ENCODE results near the gene CABP2. TPM values are rescaled to one million over a fixed set of nuclear protein-coding genes. Genes with fewer than 3 reads are reported as not detected.
"Not testable (repeated sequence)": the region's sequence is repeated elsewhere in the genome, so short reads cannot be mapped to it uniquely, and the experiment has no call there.

The CABP2 gene
- total RNA-seq, 1 experiment from 2014 or later, result not detected

DNA sequence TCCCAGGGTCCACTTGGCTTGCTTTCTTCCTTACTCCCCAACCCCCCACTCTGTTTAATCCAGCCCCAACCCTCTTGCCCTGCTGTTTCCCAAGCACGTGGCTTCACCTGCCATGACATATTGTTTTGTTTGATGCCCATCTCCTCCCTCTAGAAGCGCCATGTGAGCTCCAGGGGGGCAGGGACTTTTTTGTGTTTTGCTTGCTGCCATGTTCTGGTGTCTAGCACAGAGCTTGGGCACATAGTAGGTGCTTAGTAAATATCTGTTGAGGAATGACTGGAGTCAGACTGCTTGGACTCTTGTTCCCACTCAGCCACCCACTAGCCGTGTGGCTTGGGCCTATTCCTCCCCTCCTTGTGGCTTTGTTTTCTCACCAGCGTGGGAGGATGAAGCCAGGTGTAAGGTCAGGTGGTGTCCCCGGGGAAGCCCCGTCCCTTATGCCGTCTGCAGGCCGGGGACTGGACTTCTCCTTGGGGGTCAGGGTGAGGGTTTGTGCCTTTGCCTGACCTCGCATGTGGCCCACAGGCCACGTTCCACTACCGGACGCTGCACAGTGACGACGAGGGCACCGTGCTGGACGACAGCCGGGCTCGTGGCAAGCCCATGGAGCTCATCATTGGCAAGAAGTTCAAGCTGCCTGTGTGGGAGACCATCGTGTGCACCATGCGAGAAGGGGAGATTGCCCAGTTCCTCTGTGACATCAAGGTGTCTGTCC, 36.6 kb downstream of the CABP2 start:
- Histone ChIP-seq H3F3A (ENCODE audit: insufficient read depth, low read depth) (peaks cover 32% of the 10 kb centered on the region; the same call in 1 of the 2 replicates), H3K4me3 (no peak overlapping the region), H3K79me2 (ENCODE audit: low read depth) (peaks cover 21% of the 10 kb centered on the region), H3K27ac (no peak overlapping the region), H3K4me1 (replicated peaks; ENCODE audit: insufficient read depth) (peaks cover 17% of the 10 kb centered on the region), H3K36me3 (ENCODE audit: low read depth) (no peaks in the 10 kb centered on the region), H2AFZ (no peak overlapping the region), H3K27me3 (ENCODE audit: insufficient read depth, low read depth) (no peaks in the 10 kb centered on the region), H3K9me3 (ENCODE audit: insufficient read depth, low read depth) (no peaks in the 10 kb centered on the region), H3K9me2 (ENCODE audit: insufficient read depth) (no peaks in the 10 kb centered on the region), H4K20me1 (ENCODE audit: insufficient read depth) (no peaks in the 10 kb centered on the region), H3K4me2 (no peak overlapping the region)
- TF ChIP-seq CTCF (conservative IDR thresholded peaks at IDR 0.05), result no peak
- no peak for TF ChIP-seq EZH2 (IDR thresholded peaks at IDR 0.05; ENCODE audit: low read depth)
- ChIA-PET CTCF (no interaction called here), POLR2A (ENCODE audit: unreplicated experiment) (interaction anchor here (0.7 kb wide), 1 partner anchor 1628 kb away, joined by 3 read pairs; no protein-coding TSS in a partner anchor)
- intact Hi-C loops (cut with micrococcal nuclease; ENCODE audit: unreplicated experiment), result no loop called here
- DNase-seq, result peak in 1 of 2 experiments; percentile 13
- BruUV-seq (replicated peaks), result no TSS peak

- H3K4me3 ChIP-seq; intact Hi-C loops (cut with micrococcal nuclease; ENCODE audit: unreplicated experiment); POLR2A ChIA-PET (ENCODE audit: unreplicated experiment): not testable (repeated sequence)
Observed at GRCh38 chr11:67485873-67486361, 37.3 kb downstream of the CABP2 start.

GRCh38 chr11:67484847-67485311, 38.4 kb downstream of the CABP2 start:
- TF ChIP-seq EZH2 (IDR thresholded peaks at IDR 0.05; ENCODE audit: low read depth), result no peak
- no peak for TF ChIP-seq CTCF (conservative IDR thresholded peaks at IDR 0.05)
- H3K4me1 ChIP-seq (replicated peaks; ENCODE audit: insufficient read depth), result peaks cover 17% of the 10 kb centered on the region

More at GRCh38 chr11:67485873-67486361, 37.3 kb downstream of the CABP2 start:
- DNase-seq; H2AFZ ChIP-seq; H3K27me3 ChIP-seq (ENCODE audit: insufficient read depth, low read depth); H3K36me3 ChIP-seq (ENCODE audit: low read depth); BruUV-seq (replicated peaks); H3K9me2 ChIP-seq (ENCODE audit: insufficient read depth); H4K20me1 ChIP-seq (ENCODE audit: insufficient read depth); CTCF ChIA-PET; H3K4me2 ChIP-seq; H3K9me3 ChIP-seq (ENCODE audit: insufficient read depth, low read depth); H3K27ac ChIP-seq: not testable (repeated sequence)
- Histone ChIP-seq H3K79me2 (ENCODE audit: low read depth) (peaks cover 21% of the 10 kb centered on the region), H3K4me1 (replicated peaks; ENCODE audit: insufficient read depth) (peaks cover 17% of the 10 kb centered on the region), H3F3A (ENCODE audit: insufficient read depth, low read depth) (peaks cover 33% of the 10 kb centered on the region; the same call in 1 of the 2 replicates)

More at GRCh38 chr11:67484847-67485311, 38.4 kb downstream of the CABP2 start:
- Histone ChIP-seq H3K27ac (no peak overlapping the region), H3K79me2 (ENCODE audit: low read depth) (peaks cover 21% of the 10 kb centered on the region), H2AFZ (no peak overlapping the region), H3F3A (ENCODE audit: insufficient read depth, low read depth) (peaks cover 26% of the 10 kb centered on the region; the same call in 1 of the 2 replicates), H3K4me2 (no peak overlapping the region), H3K9me2 (ENCODE audit: insufficient read depth) (no peaks in the 10 kb centered on the region), H3K36me3 (ENCODE audit: low read depth) (no peaks in the 10 kb centered on the region), H4K20me1 (ENCODE audit: insufficient read depth) (no peaks in the 10 kb centered on the region), H3K27me3 (ENCODE audit: insufficient read depth, low read depth) (no peaks in the 10 kb centered on the region), H3K4me3 (no peak overlapping the region), H3K9me3 (ENCODE audit: insufficient read depth, low read depth) (no peaks in the 10 kb centered on the region)
- ChIA-PET POLR2A (ENCODE audit: unreplicated experiment) (no interaction called here), CTCF (no interaction called here)
- DNase-seq, result peak in 1 of 2 experiments; percentile 28
- BruUV-seq (replicated peaks), result no TSS peak
- intact Hi-C loops (cut with micrococcal nuclease; ENCODE audit: unreplicated experiment), result no loop called here

All from PC-9 (cell line).